ENCODE measurements around the gene INO80D.

The INO80D gene

GRCh38 chr2:205976120-205976814 is 109.7 kb downstream of the INO80D start:
- no peak for DNase-seq

GRCh38 chr2:205975082-205975949 is 110.7 kb downstream of the INO80D start:
- DNase-seq, result no peak

- no peak for DNase-seq
These were observed 113.9 kb downstream of the INO80D start for GRCh38 chr2:205972113-205972512.

- no peak for DNase-seq
These were observed 115.6 kb downstream of the INO80D start for GRCh38 chr2:205970348-205970747.

- no peak for DNase-seq
These were observed 116.4 kb downstream of the INO80D start for GRCh38 chr2:205969584-205969983.

- no peak for DNase-seq
These were observed 118.4 kb downstream of the INO80D start for GRCh38 chr2:205967391-205968075.

- DNase-seq, result no peak
These were observed 120.3 kb downstream of the INO80D start for GRCh38 chr2:205965707-205966106.

- no peak for DNase-seq
These were observed 121.7 kb downstream of the INO80D start for GRCh38 chr2:205964111-205964761.

GRCh38 chr2:205959521-205959920 is 126.5 kb downstream of the INO80D start:
- no peak for DNase-seq

- no peak for DNase-seq
These were observed 128.4 kb downstream of the INO80D start for GRCh38 chr2:205957452-205958154.

GRCh38 chr2:205954707-205955106 is 131.3 kb downstream of the INO80D start:
- DNase-seq, result no peak

GRCh38 chr2:205952282-205952681 is 133.7 kb downstream of the INO80D start:
- DNase-seq, result no peak

GRCh38 chr2:205948883-205949282 is 137.1 kb downstream of the INO80D start:
- no peak for DNase-seq

GRCh38 chr2:205948496-205948837 is 137.5 kb downstream of the INO80D start:
- DNase-seq, result no peak

GRCh38 chr2:205947621-205948495 is 138.1 kb downstream of the INO80D start:
- peak; percentile 64 for DNase-seq

- DNase-seq, result no peak
These were observed 139.7 kb downstream of the INO80D start for GRCh38 chr2:205946226-205946625.

Data from fibroblast of skin of back (primary cell).